ENCODE results near the gene TAC4.
A peak's percentile ranks its signal among the peaks of the same experiment; 100 is the strongest.

The TAC4 gene

GRCh38 chr17:49814781-49815529 is 32.9 kb downstream of the TAC4 start:
- Histone ChIP-seq H3K27me3 (ENCODE audit: control insufficient read depth, insufficient read depth, low read length) (no peaks in the 10 kb centered on the region), H3K9me3 (ENCODE audit: control insufficient read depth, low read length) (no peaks in the 10 kb centered on the region), H3K36me3 (ENCODE audit: control insufficient read depth, insufficient read depth, low read length) (no peaks in the 10 kb centered on the region), H2AFZ (no peak overlapping the region), H3K9ac (no peak overlapping the region), H3K79me2 (peaks cover 26% of the 10 kb centered on the region), H3K4me3 (ENCODE audit: low read depth, low read length) (no peak overlapping the region), H3K4me1 (peaks cover 14% of the 10 kb centered on the region), H3K27ac (peak overlapping the region; percentile 3), H3K4me2 (ENCODE audit: low read length) (no peak overlapping the region)
- TF ChIP-seq CTCF (IDR thresholded peaks at IDR 0.05): no peak

- no peak overlapping the region for H3K27ac ChIP-seq
- H3K79me2 ChIP-seq: peaks cover 56% of the 10 kb centered on the region
- no peak overlapping the region for H3K4me2 ChIP-seq (ENCODE audit: low read length)
- H3K4me1 ChIP-seq: no peaks in the 10 kb centered on the region
- no peak overlapping the region for H3K9ac ChIP-seq
- H3K9me3 ChIP-seq (ENCODE audit: control insufficient read depth, low read length): no peaks in the 10 kb centered on the region
- no peaks in the 10 kb centered on the region for H3K36me3 ChIP-seq (ENCODE audit: control insufficient read depth, insufficient read depth, low read length)
- no peaks in the 10 kb centered on the region for H3K27me3 ChIP-seq (ENCODE audit: control insufficient read depth, insufficient read depth, low read length)
- TF ChIP-seq CTCF (IDR thresholded peaks at IDR 0.05): no peak
- no peak overlapping the region for H3K4me3 ChIP-seq (ENCODE audit: low read depth, low read length)
- no peak overlapping the region for H2AFZ ChIP-seq
Observed at GRCh38 chr17:49809056-49809455, 38.8 kb downstream of the TAC4 start.

- no peak overlapping the region for H2AFZ ChIP-seq
- no peaks in the 10 kb centered on the region for H3K9me3 ChIP-seq (ENCODE audit: control insufficient read depth, low read length)
- H3K79me2 ChIP-seq: peaks cover 75% of the 10 kb centered on the region
- H3K36me3 ChIP-seq (ENCODE audit: control insufficient read depth, insufficient read depth, low read length): no peaks in the 10 kb centered on the region
- H3K4me3 ChIP-seq (ENCODE audit: low read depth, low read length): no peak overlapping the region
- H3K4me1 ChIP-seq: peaks cover 4% of the 10 kb centered on the region
- H3K27me3 ChIP-seq (ENCODE audit: control insufficient read depth, insufficient read depth, low read length): no peaks in the 10 kb centered on the region
- no peak overlapping the region for H3K4me2 ChIP-seq (ENCODE audit: low read length)
- no peak overlapping the region for H3K27ac ChIP-seq
- TF ChIP-seq CTCF (IDR thresholded peaks at IDR 0.05): no peak
- H3K9ac ChIP-seq: no peak overlapping the region
Observed at GRCh38 chr17:49798738-49799137, 49.1 kb downstream of the TAC4 start.

- H3K4me3 ChIP-seq (ENCODE audit: low read depth, low read length): no peak overlapping the region
- no peaks in the 10 kb centered on the region for H3K9me3 ChIP-seq (ENCODE audit: control insufficient read depth, low read length)
- TF ChIP-seq CTCF (IDR thresholded peaks at IDR 0.05): no peak
- H3K36me3 ChIP-seq (ENCODE audit: control insufficient read depth, insufficient read depth, low read length): no peaks in the 10 kb centered on the region
- H3K4me2 ChIP-seq (ENCODE audit: low read length): no peak overlapping the region
- no peaks in the 10 kb centered on the region for H3K27me3 ChIP-seq (ENCODE audit: control insufficient read depth, insufficient read depth, low read length)
- no peak overlapping the region for H2AFZ ChIP-seq
- peaks cover 78% of the 10 kb centered on the region for H3K79me2 ChIP-seq
- no peak overlapping the region for H3K9ac ChIP-seq
- H3K27ac ChIP-seq: no peak overlapping the region
- H3K4me1 ChIP-seq: peaks cover 8% of the 10 kb centered on the region
Observed at GRCh38 chr17:49798182-49798581, 49.7 kb downstream of the TAC4 start.

GRCh38 chr17:49795372-49795771 is 52.5 kb downstream of the TAC4 start:
- Histone ChIP-seq H3K27ac (no peak overlapping the region), H3K4me1 (peaks cover 29% of the 10 kb centered on the region), H3K36me3 (ENCODE audit: control insufficient read depth, insufficient read depth, low read length) (no peaks in the 10 kb centered on the region), H3K4me2 (ENCODE audit: low read length) (no peak overlapping the region), H3K79me2 (peaks cover 60% of the 10 kb centered on the region), H2AFZ (no peak overlapping the region), H3K4me3 (ENCODE audit: low read depth, low read length) (no peak overlapping the region), H3K9me3 (ENCODE audit: control insufficient read depth, low read length) (no peaks in the 10 kb centered on the region), H3K27me3 (ENCODE audit: control insufficient read depth, insufficient read depth, low read length) (no peaks in the 10 kb centered on the region), H3K9ac (no peak overlapping the region)
- TF ChIP-seq CTCF (IDR thresholded peaks at IDR 0.05): no peak
